IPS-NIHi11 (cell line): ENCODE results near the gene ACHE.
A peak's percentile ranks its signal among the peaks of the same experiment; 100 is the strongest.

Experiments used
- DNase-seq: peaks from one replicate; pipeline ENCODE4 v3.0.0; 2012; ENCODE audit warnings: mixed read lengths, low spot score

Gene ACHE

GRCh38 chr7:100884736-100885439 is 10.8 kb downstream of the ACHE start:
- DNase-seq, result no peak

- DNase-seq, result no peak
These were observed 12.7 kb downstream of the ACHE start for GRCh38 chr7:100882785-100883526.

DNA sequence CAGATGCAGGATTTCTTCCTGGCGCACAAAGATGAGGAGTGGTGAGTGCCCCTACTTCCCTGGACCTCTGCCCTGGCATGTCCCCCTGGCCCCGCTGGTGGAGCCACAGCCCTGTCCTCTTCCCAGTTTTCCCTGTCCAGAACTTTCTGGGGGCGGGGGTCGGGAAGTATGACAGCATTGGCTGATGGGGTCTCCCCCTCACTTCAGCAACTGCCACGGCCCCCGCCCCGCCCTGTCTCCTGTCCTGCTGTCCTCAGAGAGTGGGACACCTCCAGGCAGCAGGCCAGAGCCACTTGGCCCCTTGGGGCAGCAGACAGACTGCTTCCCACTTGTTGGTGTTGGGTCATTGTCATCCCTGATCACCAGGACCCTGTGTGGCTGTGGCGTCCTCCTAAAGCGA is 13.5 kb downstream of the ACHE start:
- no peak for DNase-seq

GRCh38 chr7:100881136-100881535 is 14.6 kb downstream of the ACHE start:
- DNase-seq, result no peak

GRCh38 chr7:100880645-100881044 is 15.0 kb downstream of the ACHE start:
- DNase-seq, result no peak

DNA sequence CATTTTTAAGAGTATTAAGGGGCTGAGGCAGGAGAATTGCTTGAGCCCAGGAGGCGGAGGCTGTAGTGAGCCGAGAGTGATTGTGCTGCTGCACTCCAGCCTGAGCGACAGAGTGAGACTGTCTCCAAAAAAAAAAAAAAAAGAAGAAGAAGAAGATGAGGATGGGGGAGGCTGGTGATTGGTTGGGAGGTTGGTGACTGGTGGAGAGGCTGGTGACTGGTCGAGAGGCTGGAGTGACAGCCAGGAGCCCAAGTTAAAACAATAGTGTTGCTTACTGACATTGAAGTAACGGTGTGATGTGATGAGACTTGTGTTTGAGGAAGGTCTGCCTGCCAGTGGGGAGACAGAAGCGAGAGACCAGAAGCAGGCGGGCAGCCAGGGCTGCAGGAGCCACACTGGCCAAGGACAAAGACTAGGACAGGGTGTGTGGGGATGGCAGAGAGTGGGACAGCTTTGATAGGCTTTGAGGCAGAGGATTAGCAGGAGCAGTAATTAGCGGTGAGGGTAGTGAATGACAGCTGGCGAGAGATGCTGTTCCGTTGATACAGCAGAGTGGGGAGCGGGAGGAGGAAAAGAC is 15.9 kb downstream of the ACHE start:
- DNase-seq, result no peak

DNA sequence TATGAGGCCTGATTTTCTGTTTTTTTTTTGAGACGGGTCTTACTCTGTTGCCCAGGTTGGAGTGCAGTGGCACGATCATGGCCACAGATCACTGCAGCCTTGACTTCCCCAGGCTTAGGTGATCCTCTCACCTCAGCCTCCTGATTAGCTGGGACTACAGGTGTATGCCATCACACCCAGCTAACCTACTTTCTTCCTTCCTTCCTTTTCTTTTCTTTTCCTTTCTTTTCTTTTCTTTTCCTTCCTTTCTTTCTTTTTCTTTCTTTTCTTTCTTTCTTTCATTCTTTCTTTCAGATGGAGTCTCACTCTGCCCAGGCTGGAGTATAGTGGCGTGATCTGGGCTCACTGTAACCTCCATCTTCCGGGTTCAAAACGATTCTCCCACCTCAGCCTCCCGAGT is 17.0 kb downstream of the ACHE start:
- DNase-seq, result no peak

- DNase-seq, result no peak
These were observed 17.7 kb downstream of the ACHE start for GRCh38 chr7:100878013-100878412.

GRCh38 chr7:100875356-100875751 is 20.3 kb downstream of the ACHE start:
- no peak for DNase-seq

GRCh38 chr7:100874577-100875355 is 20.9 kb downstream of the ACHE start, which contains the start of gene SRRT:
Gene SRRT, plus strand, starts transcription at chr7:100875103. Its CDS starts 488 bp downstream, at chr7:100875591.
- peak; percentile 98 for DNase-seq

GRCh38 chr7:100874300-100874576 is 21.4 kb downstream of the ACHE start:
- no peak for DNase-seq

- no peak for DNase-seq
These were observed 21.9 kb downstream of the ACHE start for GRCh38 chr7:100873599-100874299.

DNA sequence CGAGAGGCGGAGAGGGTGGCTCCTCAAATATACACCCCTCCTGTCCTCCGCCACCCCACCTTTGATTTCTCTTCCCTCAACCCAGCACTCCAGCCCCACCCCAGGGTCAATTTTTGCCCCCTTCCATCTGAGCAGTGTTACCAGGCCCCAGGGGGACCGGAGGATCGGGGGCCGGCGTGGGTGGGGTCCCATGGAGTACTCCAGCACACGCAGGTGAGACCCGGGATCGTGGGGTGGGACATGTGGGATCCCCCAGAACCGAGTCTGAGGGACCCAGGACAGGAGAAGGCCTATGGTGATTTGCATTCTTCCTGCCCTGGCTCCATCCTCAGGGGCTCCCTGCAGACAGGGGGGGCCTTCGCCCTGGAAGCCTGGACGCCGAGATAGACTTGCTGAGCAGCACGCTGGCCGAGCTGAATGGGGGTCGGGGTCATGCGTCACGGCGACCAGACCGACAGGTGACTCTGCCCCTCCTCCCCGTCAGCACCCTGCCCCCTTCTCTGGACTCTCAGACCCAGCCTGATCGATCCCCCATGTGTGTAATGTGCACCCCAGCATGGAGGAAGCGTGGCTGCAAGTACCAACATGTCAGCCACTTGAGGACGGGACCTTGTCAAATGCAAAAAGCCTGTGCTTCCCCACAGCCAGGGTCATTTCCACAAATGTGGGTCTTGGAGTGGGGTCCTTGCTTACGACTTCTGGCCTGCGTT is 27.8 kb downstream of the ACHE start:
- DNase-seq, result no peak

GRCh38 chr7:100867040-100867775 is 28.5 kb downstream of the ACHE start, which contains the start of gene TRIP6:
Gene TRIP6, plus strand, starts transcription at chr7:100867387. Its CDS starts 111 bp downstream, at chr7:100867498.
- DNase-seq, result peak; percentile 94

DNA sequence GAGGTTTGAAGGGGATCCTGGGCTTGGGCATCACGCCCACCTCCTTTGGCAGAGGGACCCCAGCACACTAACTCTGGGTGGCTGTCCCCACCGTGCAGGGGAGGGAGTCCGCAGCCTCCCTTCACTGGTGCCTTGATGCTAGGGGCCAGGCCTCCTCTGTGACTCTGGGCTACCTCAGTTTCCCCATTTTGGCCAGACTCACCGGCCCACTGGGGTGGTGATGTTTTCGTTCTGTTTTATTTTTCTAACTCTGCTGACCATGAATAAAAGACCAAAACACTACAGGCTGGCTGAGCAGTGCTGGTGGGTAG is 29.0 kb downstream of the ACHE start:
- DNase-seq, result no peak

DNA sequence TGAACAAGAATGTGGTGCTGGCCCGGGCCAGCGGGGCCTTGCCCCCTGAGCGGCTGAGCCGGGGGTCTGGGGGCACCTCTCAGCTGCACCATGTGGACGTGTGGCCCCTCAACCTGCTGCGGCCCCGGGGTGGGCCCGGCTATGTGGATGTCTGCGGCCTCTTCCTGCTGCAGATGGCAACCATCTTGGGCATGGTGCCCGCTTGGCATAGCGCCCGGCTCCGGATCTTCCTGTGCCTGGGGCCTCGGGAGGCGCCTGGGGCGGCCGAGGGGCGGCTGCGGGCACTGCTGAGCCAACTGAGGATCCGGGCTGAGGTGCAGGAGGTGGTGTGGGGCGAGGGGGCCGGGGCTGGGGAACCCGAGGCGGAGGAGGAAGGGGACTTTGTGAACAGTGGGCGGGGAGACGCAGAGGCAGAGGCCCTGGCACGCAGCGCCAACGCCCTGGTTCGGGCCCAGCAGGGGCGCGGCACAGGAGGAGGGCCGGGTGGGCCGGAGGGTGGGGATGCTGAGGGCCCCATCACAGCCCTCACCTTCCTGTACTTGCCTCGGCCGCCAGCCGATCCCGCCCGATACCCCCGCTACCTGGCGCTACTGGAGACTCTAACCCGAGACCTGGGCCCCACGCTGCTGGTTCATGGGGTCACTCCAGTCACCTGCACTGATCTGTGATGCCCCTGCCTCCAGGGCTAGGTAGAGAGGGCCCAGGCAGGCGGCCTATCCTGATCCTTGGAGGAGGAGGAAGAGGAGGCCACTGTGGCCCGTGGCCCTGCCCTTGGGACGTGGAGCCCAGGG is 29.6 kb downstream of the ACHE start:
- DNase-seq, result no peak

DNA sequence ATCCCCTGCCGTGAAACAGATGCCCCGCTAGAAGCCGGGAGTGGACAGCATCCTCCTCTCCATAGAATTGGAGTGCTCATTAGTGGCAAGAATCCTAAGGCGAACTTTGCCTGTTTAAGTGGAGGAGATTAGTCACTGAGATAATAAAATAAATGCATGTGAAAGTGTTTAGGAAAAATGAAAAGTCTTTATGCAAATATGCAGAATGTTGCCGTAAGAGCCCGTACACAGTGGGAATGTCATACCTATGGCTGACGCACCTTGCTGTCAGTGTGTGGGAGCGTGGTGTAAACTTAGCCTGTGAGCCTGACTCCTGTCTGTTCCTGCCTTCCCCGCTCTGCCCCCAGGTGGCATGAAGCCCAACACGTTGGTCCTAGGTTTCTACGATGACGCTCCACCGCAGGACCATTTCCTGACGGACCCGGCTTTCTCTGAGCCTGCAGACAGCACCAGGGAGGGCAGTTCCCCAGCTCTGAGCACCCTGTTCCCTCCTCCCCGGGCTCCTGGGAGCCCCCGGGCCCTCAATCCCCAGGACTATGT is 30.2 kb downstream of the ACHE start:
- DNase-seq, result no peak

DNA sequence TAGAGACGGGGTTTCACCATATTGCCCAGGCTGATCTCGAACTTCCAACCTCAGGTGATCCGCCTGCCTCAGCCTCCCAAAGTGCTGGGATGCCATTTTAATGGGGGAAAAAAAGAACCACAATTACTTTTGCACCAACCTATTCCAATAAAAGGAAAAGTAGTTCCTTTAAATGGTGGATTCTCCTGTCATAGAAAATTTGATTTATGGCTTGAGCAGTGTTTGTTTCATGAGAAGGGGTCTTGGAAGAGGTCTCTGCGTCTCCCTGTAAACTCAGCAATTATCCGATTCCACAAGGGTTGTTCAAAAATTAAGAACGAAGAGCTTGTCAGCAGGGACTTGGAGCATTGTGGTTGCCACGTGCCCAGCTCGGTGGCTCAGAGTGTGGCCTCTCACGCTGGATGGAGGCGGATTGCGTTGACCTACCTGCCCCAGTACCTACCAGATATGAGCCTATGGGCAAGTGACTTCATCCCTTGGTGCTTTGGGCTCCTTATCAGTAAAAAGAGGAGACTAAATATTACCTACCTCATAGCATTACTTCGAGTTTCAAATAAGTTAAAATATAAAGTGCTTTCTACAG is 31.3 kb downstream of the ACHE start:
- DNase-seq, result no peak

DNA sequence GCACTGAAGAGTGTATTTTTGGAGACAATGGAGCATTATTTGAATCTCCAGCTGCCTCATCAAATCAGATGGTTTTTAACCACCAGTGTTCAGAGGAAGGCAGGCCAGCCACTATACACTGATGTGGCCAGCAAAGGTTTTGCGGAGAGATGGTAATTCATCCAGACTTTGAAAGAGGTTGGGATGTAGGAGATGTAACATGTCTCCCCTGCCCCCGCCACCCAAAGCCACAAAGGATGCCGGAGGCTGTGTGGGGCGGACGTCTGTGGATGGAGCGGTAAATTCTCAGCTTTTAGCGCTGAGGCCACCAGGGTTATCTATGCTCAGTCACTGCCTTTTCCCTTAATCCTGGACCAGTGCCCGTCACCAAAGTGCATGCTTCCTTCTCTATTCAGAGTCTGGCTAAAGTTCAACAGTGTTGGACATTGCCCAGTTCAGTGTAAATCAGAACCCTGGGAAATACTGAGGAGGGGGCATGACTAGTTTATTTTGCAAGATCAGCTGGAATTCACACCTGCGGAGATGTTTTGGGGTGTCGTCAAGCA is 32.2 kb downstream of the ACHE start:
- DNase-seq, result no peak
